Right atrium auricular region (tissue), 2 donors: ENCODE results near the gene AXIN1. TPM values are rescaled to one million over a fixed set of nuclear protein-coding genes. Genes with fewer than 3 reads are reported as not detected.

Experiments used
- DNase-seq: peaks from one replicate; pipeline ENCODE4 v3.0.0-alpha.2; 2019; ENCODE audit warnings: low spot score
- H3K27ac ChIP-seq, 2 donors: fragments of 200-600 bp; sonication (generic); 1 replicate in 1 of 2; 2 replicates in 1 of 2; pipeline ENCODE4 v1.5.1; 2016 to 2019
- H3K27me3 ChIP-seq, 2 donors: fragments of 200-600 bp; sonication (generic); one replicate each; pipeline versions ENCODE4 v1.5.1 to v1.6.0; 2017 to 2019
- H3K36me3 ChIP-seq: fragments of 200-600 bp; sonication (generic); one replicate; pipeline ENCODE4 v1.5.1; 2016
- H3K4me1 ChIP-seq, 2 donors: fragments of 200-600 bp; sonication (generic); one replicate each; pipeline versions ENCODE4 v1.5.1 to v1.6.0; 2017 to 2019
- H3K4me3 ChIP-seq, 2 donors: fragments of 200-600 bp; sonication (generic); 1 replicate in 1 of 2; 2 replicates in 1 of 2; pipeline ENCODE4 v1.5.1; 2017 to 2019; ENCODE audit warnings: mild to moderate bottlenecking in 1 of 2, moderate library complexity in 1 of 2
- H3K9me3 ChIP-seq, 2 donors: fragments of 200-600 bp; sonication (generic); one replicate each; pipeline ENCODE4 v1.5.1; 2019
- CTCF ChIP-seq, 2 donors: fragments of 200-600 bp; sonication (generic); IDR thresholded peaks; one replicate each; pipeline ENCODE4 v1.5.1; 2019; ENCODE audit warnings: antibody characterized with exemption in 2 of 2
- total RNA-seq, 2 donors: library from RNA; depleted of rRNA; stranded (reverse); fragments of >200 nt; gene quantifications; one replicate each; pipeline ENCODE4 v1.1.0, GENCODE V29; 2016

AXIN1 gene
- total RNA-seq, 2 donors from 2014 or later = 12.9 to 19.4 TPM

DNA sequence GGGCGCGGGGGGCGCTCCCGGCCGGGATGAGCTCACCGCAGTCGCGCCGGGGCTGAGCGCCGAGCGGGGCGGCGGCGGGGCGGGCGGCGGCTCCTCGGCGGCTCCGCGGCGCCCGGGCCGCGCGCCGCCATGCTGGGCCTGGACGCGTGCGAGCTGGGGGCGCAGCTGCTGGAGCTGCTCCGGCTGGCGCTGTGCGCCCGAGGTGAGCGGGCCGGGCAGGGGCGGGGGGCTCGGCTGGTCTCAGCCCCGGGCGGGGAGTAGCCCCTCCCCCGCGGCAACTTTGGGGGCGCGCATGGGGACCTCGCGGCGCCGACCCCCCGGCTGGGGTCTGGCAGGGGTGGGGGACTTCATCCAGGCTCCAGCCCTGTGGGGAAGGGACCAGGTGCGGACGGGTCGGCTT, 72.0 kb downstream of the AXIN1 start, which contains the start of gene ARHGDIG:
Gene ARHGDIG (plus strand): TSS at position 40 of the 400 bp plus-strand sequence. CDS start 90 bp downstream, at position 130.
- no peaks in the 10 kb centered on the region for H3K27me3 ChIP-seq
- DNase-seq = no peak
- H3K9me3 ChIP-seq = no peaks in the 10 kb centered on the region
- no peak for TF ChIP-seq CTCF (IDR thresholded peaks at IDR 0.05)
- H3K4me3 ChIP-seq = peak within 1 kb of the TSS; percentile 33 to 49
- peaks cover 0 to 24% of the 10 kb centered on the region in 2 donors for H3K4me1 ChIP-seq
- no peaks in the 10 kb centered on the region for H3K36me3 ChIP-seq
- H3K27ac ChIP-seq = no peak within 1 kb of the TSS

DNA sequence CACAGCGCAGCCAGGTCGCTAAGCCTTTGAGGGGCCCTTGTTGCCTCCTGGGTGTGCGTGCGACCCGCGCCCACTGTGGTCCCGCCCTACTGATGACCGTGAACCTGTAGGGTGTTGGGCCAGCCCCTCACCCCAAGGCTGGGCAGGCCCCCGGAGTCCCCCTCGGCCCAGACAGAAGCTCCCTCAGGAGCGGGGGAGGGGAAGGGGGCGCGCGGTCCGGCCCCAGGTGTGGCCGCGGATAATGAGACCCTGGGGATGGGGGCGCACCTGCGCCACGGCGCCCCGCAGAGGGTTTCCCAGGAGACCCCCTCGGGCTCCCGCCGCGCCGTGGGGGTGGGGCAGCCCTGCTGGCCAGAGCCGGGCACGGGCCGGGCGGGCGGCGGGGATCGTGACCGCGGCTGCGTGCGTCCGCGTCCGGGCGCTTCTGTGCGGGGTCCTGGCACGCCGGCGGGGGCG, 72.5 kb downstream of the AXIN1 start:
- DNase-seq = no peak
- Histone ChIP-seq H3K4me3 (peak overlapping the region; percentile 33 to 44), H3K9me3 (no peaks in the 10 kb centered on the region), H3K4me1 (peaks cover 0 to 27% of the 10 kb centered on the region in 2 donors), H3K36me3 (no peaks in the 10 kb centered on the region), H3K27ac (no peak overlapping the region), H3K27me3 (no peaks in the 10 kb centered on the region)
- no peak for TF ChIP-seq CTCF (IDR thresholded peaks at IDR 0.05)

DNA sequence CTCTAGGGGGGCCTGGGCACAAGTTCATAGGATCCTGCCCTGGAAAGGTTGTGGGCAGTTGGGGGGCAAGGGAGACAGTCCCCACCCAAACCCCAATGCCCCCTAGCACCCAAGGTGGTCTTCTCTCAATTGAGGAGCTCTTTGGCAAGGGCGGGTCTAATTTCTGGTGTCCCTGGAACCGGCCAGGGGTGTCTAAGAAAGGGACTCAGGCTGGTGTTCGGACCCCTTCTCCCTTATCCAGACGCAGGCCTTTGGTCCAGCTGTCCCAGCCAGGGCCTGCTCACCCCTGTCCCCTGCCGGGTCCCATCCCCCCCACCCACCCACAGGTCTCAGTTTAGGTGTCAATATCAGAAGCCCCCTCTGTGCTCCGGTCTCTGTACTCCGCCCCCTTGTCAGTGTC, 73.0 kb downstream of the AXIN1 start:
- Histone ChIP-seq H3K27me3 (no peaks in the 10 kb centered on the region), H3K4me3 (no peak overlapping the region)

GRCh38 chr16:278863-279366, 73.6 kb downstream of the AXIN1 start:
- no peaks in the 10 kb centered on the region for H3K36me3 ChIP-seq
- no peak for DNase-seq
- no peak overlapping the region for H3K4me3 ChIP-seq
- H3K9me3 ChIP-seq = no peaks in the 10 kb centered on the region
- no peak for TF ChIP-seq CTCF (IDR thresholded peaks at IDR 0.05)
- H3K27ac ChIP-seq = no peak overlapping the region
- no peaks in the 10 kb centered on the region for H3K27me3 ChIP-seq
- peaks cover 0 to 34% of the 10 kb centered on the region in 2 donors for H3K4me1 ChIP-seq

More for the DNA sequence above, 73.0 kb downstream of the AXIN1 start:
- TF ChIP-seq CTCF (IDR thresholded peaks at IDR 0.05) = no peak
- no peak for DNase-seq
- Histone ChIP-seq H3K9me3 (no peaks in the 10 kb centered on the region), H3K4me1 (peaks cover 0 to 32% of the 10 kb centered on the region in 2 donors), H3K27ac (no peak overlapping the region), H3K36me3 (no peaks in the 10 kb centered on the region)

DNA sequence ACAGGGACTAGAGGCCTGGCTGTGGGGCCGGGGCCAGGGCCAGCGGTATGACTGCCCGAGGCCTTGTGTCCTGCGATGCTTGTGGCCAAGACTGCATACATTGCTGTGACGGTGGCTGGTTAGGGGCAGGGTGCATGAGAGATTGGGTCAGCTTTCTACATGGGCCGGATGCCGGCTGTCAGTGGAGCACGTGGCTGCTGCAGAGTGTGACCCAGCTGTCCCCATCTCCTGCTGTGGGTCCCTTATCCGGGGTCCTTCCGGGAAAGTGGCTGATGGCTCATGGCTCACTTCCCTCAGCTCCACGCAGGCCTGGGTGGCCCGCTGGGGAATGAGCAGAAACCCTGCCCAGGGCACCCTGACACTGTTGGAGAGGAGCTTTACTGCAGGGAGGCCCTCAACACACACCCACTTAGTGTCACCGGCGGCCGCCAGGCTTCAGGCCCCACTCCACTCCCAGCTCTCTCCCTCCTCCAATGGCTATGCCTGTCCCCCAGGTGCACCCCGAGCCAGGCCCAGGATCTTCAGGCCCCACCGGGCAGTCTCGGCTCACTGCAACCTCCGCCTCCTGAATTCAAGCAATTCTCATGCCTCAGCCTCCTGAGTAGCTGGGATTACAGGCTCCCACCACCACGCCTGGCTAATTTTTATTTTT, 76.0 kb downstream of the AXIN1 start:
- Histone ChIP-seq H3K4me3 (peak overlapping the region; percentile 56 to 61), H3K9me3 (no peaks in the 10 kb centered on the region)

More for the DNA sequence above, 76.0 kb downstream of the AXIN1 start:
- Histone ChIP-seq H3K27me3 (no peaks in the 10 kb centered on the region), H3K36me3 (no peaks in the 10 kb centered on the region), H3K27ac (peak overlapping the region; percentile 48 to 60), H3K4me1 (peaks cover 0 to 34% of the 10 kb centered on the region in 2 donors)
- TF ChIP-seq CTCF (IDR thresholded peaks at IDR 0.05) = no peak
- no peak for DNase-seq
